ENCODE measurements around the gene OXNAD1. TPM values are rescaled to one million over a fixed set of nuclear protein-coding genes. Genes with fewer than 3 reads are reported as not detected.

Gene OXNAD1
- total RNA-seq, 1 donor from 2014 or later = 13.2 TPM

GRCh38 chr3:16248556-16248955 lies 16.5 kb upstream of the OXNAD1 start:
- Mint-ChIP-seq H3K9me3 (no peaks in the 10 kb centered on the region), H3K36me3 (no peaks in the 10 kb centered on the region), H3K4me3 (no peak overlapping the region), H3K27me3 (ENCODE audit: low read depth) (no peaks in the 10 kb centered on the region), H3K4me1 (no peaks in the 10 kb centered on the region), H3K27ac (no peak overlapping the region)
- DNase-seq (ENCODE audit: low spot score in 2 of 2, unreplicated experiment in 2 of 2) = no peak
- no peak for TF ChIP-seq CTCF (IDR thresholded peaks at IDR 0.05; ENCODE audit: unreplicated experiment)

DNA sequence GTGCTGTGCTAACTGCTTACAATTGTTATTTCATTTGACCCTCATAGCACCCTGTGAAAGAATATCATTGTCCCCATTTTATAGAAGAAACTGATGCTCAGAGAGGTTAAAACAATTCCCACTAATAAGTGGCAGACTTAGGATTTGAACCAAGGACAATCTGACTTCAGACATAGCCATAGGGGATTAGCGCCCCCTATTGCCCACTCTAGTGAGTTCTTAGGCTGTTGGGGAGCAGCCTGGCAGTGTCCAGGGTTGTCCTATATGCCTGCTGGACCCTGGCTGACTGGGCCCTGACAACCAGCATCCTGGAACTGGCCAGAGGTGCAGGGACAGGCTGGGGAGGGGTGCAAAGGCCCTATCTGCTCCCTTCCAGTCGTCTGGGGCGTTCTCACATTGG lies 15.7 kb upstream of the OXNAD1 start:
- no peak for DNase-seq (ENCODE audit: low spot score in 2 of 2, unreplicated experiment in 2 of 2)
- no peak for TF ChIP-seq CTCF (IDR thresholded peaks at IDR 0.05; ENCODE audit: unreplicated experiment)
- H3K9me3 Mint-ChIP-seq = no peaks in the 10 kb centered on the region

GRCh38 chr3:16249886-16250285 lies 15.1 kb upstream of the OXNAD1 start:
- no peaks in the 10 kb centered on the region for H3K4me1 Mint-ChIP-seq
- DNase-seq (ENCODE audit: low spot score in 2 of 2, unreplicated experiment in 2 of 2) = no peak
- no peaks in the 10 kb centered on the region for H3K9me3 Mint-ChIP-seq
- H3K27me3 Mint-ChIP-seq (ENCODE audit: low read depth) = no peaks in the 10 kb centered on the region
- H3K36me3 Mint-ChIP-seq = no peaks in the 10 kb centered on the region
- H3K27ac Mint-ChIP-seq = no peak overlapping the region
- H3K4me3 Mint-ChIP-seq = no peak overlapping the region
- TF ChIP-seq CTCF (IDR thresholded peaks at IDR 0.05; ENCODE audit: unreplicated experiment) = no peak

More for the DNA sequence above, 15.7 kb upstream of the OXNAD1 start:
- H3K27ac Mint-ChIP-seq = no peak overlapping the region
- no peaks in the 10 kb centered on the region for H3K36me3 Mint-ChIP-seq
- no peaks in the 10 kb centered on the region for H3K4me1 Mint-ChIP-seq
- no peak overlapping the region for H3K4me3 Mint-ChIP-seq
- no peaks in the 10 kb centered on the region for H3K27me3 Mint-ChIP-seq (ENCODE audit: low read depth)

- no peaks in the 10 kb centered on the region for H3K36me3 Mint-ChIP-seq
- H3K27ac Mint-ChIP-seq = no peak overlapping the region
- H3K27me3 Mint-ChIP-seq (ENCODE audit: low read depth) = no peaks in the 10 kb centered on the region
- H3K4me3 Mint-ChIP-seq = no peak overlapping the region
- H3K9me3 Mint-ChIP-seq = no peaks in the 10 kb centered on the region
- DNase-seq (ENCODE audit: low spot score in 2 of 2, unreplicated experiment in 2 of 2) = no peak
- TF ChIP-seq CTCF (IDR thresholded peaks at IDR 0.05; ENCODE audit: unreplicated experiment) = no peak
- H3K4me1 Mint-ChIP-seq = no peaks in the 10 kb centered on the region
These were observed 13.5 kb upstream of the OXNAD1 start for GRCh38 chr3:16251316-16252085.

DNA sequence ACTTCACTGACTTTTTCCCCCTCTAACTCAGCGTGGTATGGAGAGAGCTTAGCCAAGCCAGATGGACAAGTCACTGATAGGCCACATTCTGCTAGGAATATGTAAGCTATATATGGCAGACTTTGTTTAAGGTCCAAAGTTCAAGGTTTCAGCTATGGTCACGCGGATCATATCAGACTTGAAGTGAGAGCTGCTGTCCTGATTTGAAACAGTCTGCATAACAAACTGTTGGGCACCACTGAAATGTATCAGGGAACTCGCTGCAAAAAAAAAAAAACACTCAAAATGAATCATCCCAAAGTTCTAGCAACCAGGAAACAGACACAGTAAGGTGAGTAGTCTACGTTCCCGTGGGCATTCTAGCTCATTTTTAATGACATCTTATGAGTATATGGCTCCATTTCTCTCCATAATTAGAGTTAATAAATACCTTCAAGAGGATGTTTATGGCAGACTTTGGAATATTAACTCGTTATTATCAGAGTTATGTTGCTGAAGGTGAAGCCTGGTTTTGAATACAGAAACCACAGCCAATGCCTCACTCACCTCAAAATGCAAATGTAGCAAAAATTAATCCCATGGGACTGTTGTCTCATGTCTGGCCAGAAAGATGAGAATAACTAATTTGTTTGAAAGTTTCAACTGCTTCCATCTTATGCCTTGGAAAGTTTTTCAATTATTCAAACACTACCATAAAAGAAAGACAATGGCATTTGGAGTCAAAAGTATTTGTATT lies 12.6 kb upstream of the OXNAD1 start:
- Mint-ChIP-seq H3K36me3 (no peaks in the 10 kb centered on the region), H3K4me3 (no peak overlapping the region), H3K27me3 (ENCODE audit: low read depth) (no peaks in the 10 kb centered on the region), H3K9me3 (no peaks in the 10 kb centered on the region), H3K27ac (no peak overlapping the region), H3K4me1 (no peaks in the 10 kb centered on the region)
- no peak for TF ChIP-seq CTCF (IDR thresholded peaks at IDR 0.05; ENCODE audit: unreplicated experiment)
- no peak for DNase-seq (ENCODE audit: low spot score in 2 of 2, unreplicated experiment in 2 of 2)
